Suprapubic skin (tissue), 4 donors: ENCODE data around the gene TST.

Source experiments
- CTCF ChIP-seq, 2 donors: fragments of 200-600 bp in 1 of 2; fragments of 450-650 bp in 1 of 2; sonication (generic) in 1 of 2; IDR thresholded peaks; one replicate each; pipeline ENCODE4 v1.5.1; 2016 to 2019; ENCODE audit warnings: antibody characterized with exemption in 2 of 2, mild to moderate bottlenecking in 1 of 2, moderate library complexity in 1 of 2
- EP300 ChIP-seq: sonication (generic); formaldehyde crosslinking; IDR thresholded peaks from one replicate; pipeline ENCODE4 v1.6.1; 2017; ENCODE audit warnings: antibody characterized with exemption
- POLR2AphosphoS5 ChIP-seq, 3 donors: sonication (generic); formaldehyde crosslinking; IDR thresholded peaks; one replicate each; pipeline ENCODE4 v1.6.1; 2017; ENCODE audit warnings: antibody characterized with exemption in 3 of 3

- no peak for TF ChIP-seq CTCF (IDR thresholded peaks at IDR 0.05)
- TF ChIP-seq EP300 = no peak
- TF ChIP-seq POLR2AphosphoS5 (IDR thresholded peaks at IDR 0.05) = no peak
These were observed 44.5 kb upstream of the TST start for GRCh38 chr22:37063431-37064420.
